H1 (cell line): Measurements from ENCODE around the gene DLG1. TPM values are rescaled to one million over a fixed set of nuclear protein-coding genes. Genes with fewer than 3 reads are reported as not detected.

ENCODE experiments used
- CTCF ChIA-PET: fragments of 300-600 bp; sonication (Branson Sonifier 250); formaldehyde crosslinking; loops from one replicate; lab custom pipeline; 2021; ENCODE audit not compliant: partially characterized antibody; lab: Charles Lee
- POLR2A ChIA-PET: fragments of 300-600 bp; sonication (Branson Sonifier 250); formaldehyde crosslinking; loops from one replicate; lab custom pipeline; 2021; ENCODE audit warnings: inconsistent platforms; ENCODE audit not compliant: partially characterized antibody; lab: Charles Lee
- DNase-seq, 2 experiments: peaks; one replicate each; pipeline versions ENCODE4 v3.0.0 to v3.0.0-alpha.2; 2010 to 2022; ENCODE audit warnings: low spot score in 2 of 2, low read depth in 1 of 2, mixed read lengths in 1 of 2
- FAIRE-seq: peaks from 2 replicates; lab custom pipeline; 2011; peaks lifted over from hg19 to GRCh38; lab: Jason Lieb, UNC
- H2AFZ ChIP-seq: 2 replicates; pipeline ENCODE4 v1.8.1; 2012; ENCODE audit warnings: low read length, inconsistent platforms
- H2AK5ac ChIP-seq: 2 replicates; pipeline ENCODE4 v1.6.1; 2013; ENCODE audit warnings: low read depth, low read length
- H2BK120ac ChIP-seq: replicated peaks from 2 replicates; pipeline ENCODE3; 2013; ENCODE audit warnings: low read depth, low read length, inconsistent platforms
- H2BK12ac ChIP-seq: 2 replicates; pipeline ENCODE4 v1.6.1; 2013; ENCODE audit warnings: low read depth, low read length
- H2BK15ac ChIP-seq: 2 replicates; pipeline ENCODE4 v1.6.1; 2013; ENCODE audit warnings: low read length
- H2BK20ac ChIP-seq: 2 replicates; pipeline ENCODE4 v1.6.1; 2013; ENCODE audit warnings: low read length
- H2BK5ac ChIP-seq: 2 replicates; pipeline ENCODE4 v1.6.1; 2013; ENCODE audit warnings: low read depth, low read length
- H3K14ac ChIP-seq: 2 replicates; pipeline ENCODE4 v1.6.1; 2013; ENCODE audit warnings: inconsistent platforms; ENCODE audit not compliant: insufficient read length
- H3K18ac ChIP-seq: 2 replicates; pipeline ENCODE4 v1.6.1; 2013; ENCODE audit warnings: low read length; ENCODE audit errors: extremely low read depth
- H3K23ac ChIP-seq: 2 replicates; pipeline ENCODE4 v1.6.1; 2013; ENCODE audit warnings: inconsistent platforms; ENCODE audit not compliant: insufficient read length
- H3K23me2 ChIP-seq: 2 replicates; pipeline ENCODE4 v1.6.1; 2013; ENCODE audit warnings: low read depth, low read length
- H3K27ac ChIP-seq: 2 replicates; pipeline ENCODE4 v1.6.1; 2011; ENCODE audit warnings: low read depth, low read length, inconsistent platforms
- H3K27me3 ChIP-seq, 4 experiments: replicated peaks in 1 of 4; 1 replicate in 1 of 4; 2 replicates in 3 of 4; pipeline versions ENCODE4 v1.6.1 to v1.8.1; 2011 to 2013; ENCODE audit warnings: low read length in 3 of 4, mild to moderate bottlenecking in 3 of 4, inconsistent platforms in 2 of 4, mixed read lengths in 2 of 4, moderate library complexity in 1 of 4; ENCODE audit not compliant: control insufficient read depth in 3 of 4, insufficient read depth in 3 of 4; ENCODE audit errors: extremely low read depth in 1 of 4
- H3K36me3 ChIP-seq, 4 experiments: 2 replicates each; pipeline versions ENCODE4 v1.6.1 to v1.8.1; 2011 to 2013; ENCODE audit warnings: mild to moderate bottlenecking in 4 of 4, low read length in 3 of 4, moderate library complexity in 2 of 4, control low read depth in 1 of 4, inconsistent platforms in 1 of 4; ENCODE audit not compliant: insufficient read depth in 4 of 4, control insufficient read depth in 2 of 4
- H3K4ac ChIP-seq: replicated peaks from 2 replicates; pipeline ENCODE3; 2013; ENCODE audit warnings: low read length, low read depth, mixed read lengths, inconsistent platforms; ENCODE audit not compliant: insufficient read length
- H3K4me1 ChIP-seq, 4 experiments: replicated peaks in 1 of 4; 1 replicate in 1 of 4; 2 replicates in 3 of 4; pipeline versions ENCODE4 v1.6.1 to v1.8.1; 2011 to 2013; ENCODE audit warnings: low read length in 3 of 4, inconsistent platforms in 2 of 4, mixed read lengths in 1 of 4; ENCODE audit not compliant: insufficient read depth in 4 of 4, control insufficient read depth in 3 of 4
- H3K4me2 ChIP-seq, 2 experiments: 2 replicates each; pipeline versions ENCODE4 v1.6.1 to v1.8.1; 2011 to 2013; ENCODE audit warnings: low read depth in 2 of 2, low read length in 2 of 2, control low read depth in 1 of 2, inconsistent platforms in 1 of 2, mild to moderate bottlenecking in 1 of 2; ENCODE audit not compliant: insufficient read depth in 1 of 2
- H3K4me3 ChIP-seq, 4 experiments: fragments of 200-600, 300-600 bp in 1 of 4; sonication (generic), shearing (Covaris generic), sonication (Bioruptor Twin) in 1 of 4; 2 replicates each; pipeline versions ENCODE4 v1.5.1 to v1.8.1; 2011 to 2016; ENCODE audit warnings: low read length in 4 of 4, low read depth in 3 of 4, control low read depth in 2 of 4, inconsistent platforms in 2 of 4, mild to moderate bottlenecking in 2 of 4, mixed read lengths in 1 of 4, moderate library complexity in 1 of 4; ENCODE audit not compliant: insufficient read depth in 2 of 4; ENCODE audit errors: extremely low read depth in 1 of 4
- H3K56ac ChIP-seq: replicated peaks from 2 replicates; pipeline ENCODE3; 2013; ENCODE audit warnings: low read depth, mild to moderate bottlenecking, mixed read lengths, low read length, inconsistent platforms; ENCODE audit not compliant: insufficient read length
- H3K79me1 ChIP-seq: 2 replicates; pipeline ENCODE4 v1.6.1; 2013; ENCODE audit warnings: low read depth, low read length, control low read depth
- H3K79me2 ChIP-seq, 2 experiments: 2 replicates each; pipeline versions ENCODE4 v1.6.1 to v1.8.1; 2012 to 2013; ENCODE audit warnings: low read length in 2 of 2, mild to moderate bottlenecking in 2 of 2, inconsistent platforms in 1 of 2; ENCODE audit not compliant: insufficient read depth in 2 of 2, control insufficient read depth in 1 of 2
- H3K9ac ChIP-seq, 4 experiments: replicated peaks in 1 of 4; 1 replicate in 1 of 4; 2 replicates in 3 of 4; pipeline versions ENCODE4 v1.6.1 to v1.8.1; 2011 to 2013; ENCODE audit warnings: low read depth in 3 of 4, low read length in 3 of 4, control low read depth in 2 of 4, mild to moderate bottlenecking in 2 of 4, moderate library complexity in 2 of 4, inconsistent platforms in 1 of 4; ENCODE audit errors: extremely low read depth in 1 of 4
- H3K9me3 ChIP-seq, 2 experiments: 2 replicates each; pipeline versions ENCODE4 v1.6.1 to v1.8.1; 2012 to 2013; ENCODE audit warnings: mild to moderate bottlenecking in 2 of 2, moderate library complexity in 2 of 2, control low read depth in 1 of 2, inconsistent platforms in 1 of 2, low read depth in 1 of 2, low read length in 1 of 2, mixed read lengths in 1 of 2; ENCODE audit not compliant: insufficient read depth in 2 of 2
- H4K20me1 ChIP-seq, 2 experiments: replicated peaks in 1 of 2; 2 replicates each; pipeline versions ENCODE3 to v1.8.1; 2011 to 2013; ENCODE audit warnings: inconsistent platforms in 2 of 2, low read length in 2 of 2, mild to moderate bottlenecking in 1 of 2; ENCODE audit not compliant: insufficient read depth in 2 of 2, control insufficient read depth in 1 of 2
- H4K5ac ChIP-seq: 2 replicates; pipeline ENCODE4 v1.6.1; 2013; ENCODE audit warnings: low read length, low read depth, mixed read lengths, inconsistent platforms; ENCODE audit not compliant: insufficient read length
- H4K8ac ChIP-seq: 2 replicates; pipeline ENCODE4 v1.8.0; 2013; ENCODE audit warnings: mild to moderate bottlenecking, moderate library complexity, low read length, inconsistent platforms; ENCODE audit not compliant: insufficient read depth; ENCODE audit errors: extremely low read depth
- H4K91ac ChIP-seq: replicated peaks from 2 replicates; pipeline ENCODE3; 2013; ENCODE audit warnings: low read length, mixed read lengths, inconsistent platforms; ENCODE audit not compliant: insufficient read length
- GTF2F1 ChIP-seq: IDR thresholded peaks from 2 replicates; pipeline ENCODE4 v1.6.1; 2012; ENCODE audit warnings: low read depth, low read length, improper control_type of control experiment, borderline replicate concordance
- JUND ChIP-seq: IDR thresholded peaks from 2 replicates; pipeline ENCODE4 v1.6.1; 2011; ENCODE audit warnings: mild to moderate bottlenecking, improper control_type of control experiment, low read length
- KDM1A ChIP-seq: fragments of 200-600, 300-600 bp; sonication (generic); IDR thresholded peaks from 2 replicates; pipeline ENCODE4 v1.7.1; 2016; ENCODE audit warnings: mild to moderate bottlenecking, low read length, borderline replicate concordance
- KDM5A ChIP-seq: fragments of 200-600 bp; IDR thresholded peaks from 2 replicates; pipeline ENCODE4 v1.7.1; 2012; ENCODE audit warnings: mild to moderate bottlenecking, low read length, inconsistent platforms, mixed read lengths
- POU5F1 ChIP-seq: IDR thresholded peaks from 2 replicates; pipeline ENCODE4 v1.6.1; 2011; ENCODE audit warnings: low read depth, mild to moderate bottlenecking, low read length, moderate library complexity
- YY1 ChIP-seq: IDR thresholded peaks from 2 replicates; pipeline ENCODE4 v1.6.1; 2011; ENCODE audit warnings: low read depth, mild to moderate bottlenecking, low read length
- ZNF274 ChIP-seq: IDR thresholded peaks from 2 replicates; pipeline ENCODE4 v1.7.0; 2012; ENCODE audit warnings: low read length, borderline replicate concordance; ENCODE audit errors: extremely low read depth
- WGBS, 2 experiments: shearing (Covaris generic) in 1 of 2; methylation state at CpG; one replicate each; pipeline versions ENCODE4 v1.1.6 to v1.1.7; 2013 to 2015; ENCODE audit warnings: low lambda C conversion rate in 2 of 2, mixed read lengths in 2 of 2, inconsistent platforms in 1 of 2, low coverage in 1 of 2, missing lambda C conversion rate in 1 of 2; ENCODE audit not compliant: insufficient replicate concordance in 2 of 2, insufficient coverage in 1 of 2, insufficient read length in 1 of 2; ENCODE audit errors: extremely low coverage in 1 of 2, missing lambda C conversion rate in 1 of 2; 5-methylcytosine and 5-hydroxymethylcytosine counted together
- polyA plus RNA-seq, 7 experiments: library from polyadenylated mRNA; depleted of rRNA in 3 of 7; stranded (reverse) in 5 of 7; unstranded in 2 of 7; fragments of >200 nt in 5 of 7; fragments of 200-250 nt in 2 of 7; gene quantifications; 1 replicate in 5 of 7; 2 replicates in 1 of 7; 4 replicates in 1 of 7; pipeline versions ENCODE4 v1.2.1 to v1.2.3, GENCODE V29; 2011 to 2013; ENCODE audit warnings: missing spikeins in 2 of 7, mixed read lengths in 2 of 7
- total RNA-seq: library from RNA; stranded (reverse); fragmentation: NEBNext Ultra II Directional; extraction: Animal tissue kit (Norgen Biotek cat#: 25700); gene quantifications from 2 replicates; pipeline ENCODE4 v1.2.1, GENCODE V29; 2021

The DLG1 gene
- total and polyA plus RNA-seq, 2 of the 8 experiments (the other 6 are each of a cell fraction or from before 2014, with no cell fraction given): 13.4 to 78.8 TPM

DNA sequence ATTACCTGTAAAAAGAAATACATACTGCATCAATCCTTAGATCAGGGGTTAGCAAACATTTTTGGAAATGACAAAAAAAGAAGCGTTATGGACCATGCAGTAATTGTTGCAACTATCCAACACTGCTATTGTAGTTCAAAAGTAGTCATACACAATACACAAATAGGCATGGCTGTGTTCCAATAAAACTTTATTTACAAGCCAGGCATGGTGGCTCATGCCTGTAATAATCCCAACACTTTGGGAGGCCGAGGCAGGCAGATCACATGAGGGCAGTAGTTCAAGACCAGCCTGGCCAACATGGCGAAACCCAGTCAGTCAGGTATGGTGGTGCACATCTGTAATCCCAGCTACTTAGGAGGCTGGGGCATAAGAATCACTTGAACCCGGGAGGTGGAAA is 124.8 kb downstream of the DLG1 start:
- H2BK15ac ChIP-seq: no peak overlapping the region
- H3K4me1 ChIP-seq: peaks cover 0 to 5% (median 2%) of the 10 kb centered on the region in 4 experiments; a peak in 2 of 7 replicates
- H3K79me2 ChIP-seq: peaks cover 0 to 21% of the 10 kb centered on the region in 2 experiments; a peak in 2 of 4 replicates
- H3K9me3 ChIP-seq: no peaks in the 10 kb centered on the region
- no peaks in the 10 kb centered on the region for H3K23me2 ChIP-seq
- no peak for FAIRE-seq
- no peak overlapping the region for H3K4ac ChIP-seq
- ChIA-PET POLR2A (interaction anchor here (0.6 kb wide), 1 partner anchor 9 kb away, joined by 3 read pairs; no protein-coding TSS in a partner anchor), CTCF (interaction anchor here (1.6 kb wide), 2 partner anchors 10 kb away, joined by 3 to 6 read pairs; no protein-coding TSS in a partner anchor)
- 94% methylated on average over 4 of the region's 4 CpGs; no CpG with 5 or more reads in 1 of the 2 experiments for WGBS, 2 experiments
- no peak overlapping the region for H2BK12ac ChIP-seq
- H2AK5ac ChIP-seq: no peak overlapping the region
- no peak overlapping the region for H4K8ac ChIP-seq
- H3K36me3 ChIP-seq: no peaks in the 10 kb centered on the region
- no peak overlapping the region for H2BK20ac ChIP-seq
- H3K56ac ChIP-seq: no peak overlapping the region
- H3K4me2 ChIP-seq: no peak overlapping the region
- H3K9ac ChIP-seq: no peak overlapping the region
- H3K14ac ChIP-seq: no peak overlapping the region
- H4K20me1 ChIP-seq: peaks cover 1 to 6% of the 10 kb centered on the region in 2 experiments
- TF ChIP-seq KDM1A (no peak), JUND (no peak), KDM5A (no peak), GTF2F1 (no peak), POU5F1 (no peak), ZNF274 (no peak), YY1 (no peak)
- H4K5ac ChIP-seq: no peak overlapping the region
- H4K91ac ChIP-seq: no peak overlapping the region
- H3K27ac ChIP-seq: no peak overlapping the region
- no peaks in the 10 kb centered on the region for H3K27me3 ChIP-seq
- no peak overlapping the region for H2AFZ ChIP-seq
- no peak overlapping the region for H2BK5ac ChIP-seq
- no peak overlapping the region for H3K18ac ChIP-seq
- no peaks in the 10 kb centered on the region for H3K79me1 ChIP-seq
- DNase-seq: no peak
- H2BK120ac ChIP-seq: no peak overlapping the region
- H3K23ac ChIP-seq: no peak overlapping the region
- no peak overlapping the region for H3K4me3 ChIP-seq
